Peyer's patch (tissue), 4 donors: ENCODE data around the gene CLCN1.

ENCODE experiments used
- POLR2A ChIP-seq, 2 donors: fragments of 450-650 bp; IDR thresholded peaks; one replicate each; pipeline ENCODE4 v1.5.1; 2017; ENCODE audit warnings: antibody characterized with exemption in 2 of 2, mild to moderate bottlenecking in 2 of 2, moderate library complexity in 2 of 2
- TF ChIP-seq, protein P1 (sequence below), 6 experiments: fragments of 450-650 bp in 4 of 6; fragments of 200-600 bp in 2 of 6; sonication (generic) in 1 of 6; IDR thresholded peaks; one replicate each; pipeline ENCODE4 v1.5.1; 2017 to 2019; ENCODE audit warnings: antibody characterized with exemption in 6 of 6, mild to moderate bottlenecking in 3 of 6, moderate library complexity in 1 of 6

DNA sequence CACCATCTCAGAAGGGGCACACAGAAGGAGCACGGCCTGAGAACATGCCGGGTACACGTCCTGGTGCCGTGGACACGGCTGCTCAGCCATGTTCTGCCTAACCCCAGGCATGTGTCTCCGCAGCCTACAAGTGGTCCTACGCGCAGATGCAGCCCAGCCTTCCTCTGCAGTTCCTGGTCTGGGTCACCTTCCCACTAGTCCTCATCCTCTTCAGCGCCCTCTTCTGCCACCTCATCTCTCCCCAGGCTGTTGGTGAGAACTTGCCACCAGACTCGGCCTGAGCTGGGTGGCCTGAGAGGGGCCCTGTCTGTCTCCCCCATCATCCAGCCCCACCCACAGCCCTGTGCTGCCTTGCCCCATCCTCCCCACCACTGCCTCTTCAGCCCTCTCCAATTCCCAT, 5.3 kb downstream of the CLCN1 start:
- TF ChIP-seq, protein P1, sequence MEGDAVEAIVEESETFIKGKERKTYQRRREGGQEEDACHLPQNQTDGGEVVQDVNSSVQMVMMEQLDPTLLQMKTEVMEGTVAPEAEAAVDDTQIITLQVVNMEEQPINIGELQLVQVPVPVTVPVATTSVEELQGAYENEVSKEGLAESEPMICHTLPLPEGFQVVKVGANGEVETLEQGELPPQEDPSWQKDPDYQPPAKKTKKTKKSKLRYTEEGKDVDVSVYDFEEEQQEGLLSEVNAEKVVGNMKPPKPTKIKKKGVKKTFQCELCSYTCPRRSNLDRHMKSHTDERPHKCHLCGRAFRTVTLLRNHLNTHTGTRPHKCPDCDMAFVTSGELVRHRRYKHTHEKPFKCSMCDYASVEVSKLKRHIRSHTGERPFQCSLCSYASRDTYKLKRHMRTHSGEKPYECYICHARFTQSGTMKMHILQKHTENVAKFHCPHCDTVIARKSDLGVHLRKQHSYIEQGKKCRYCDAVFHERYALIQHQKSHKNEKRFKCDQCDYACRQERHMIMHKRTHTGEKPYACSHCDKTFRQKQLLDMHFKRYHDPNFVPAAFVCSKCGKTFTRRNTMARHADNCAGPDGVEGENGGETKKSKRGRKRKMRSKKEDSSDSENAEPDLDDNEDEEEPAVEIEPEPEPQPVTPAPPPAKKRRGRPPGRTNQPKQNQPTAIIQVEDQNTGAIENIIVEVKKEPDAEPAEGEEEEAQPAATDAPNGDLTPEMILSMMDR (IDR thresholded peaks at IDR 0.05), result no peak
- TF ChIP-seq POLR2A (IDR thresholded peaks at IDR 0.05), result no peak
